ENCODE measurements around the gene BTBD16.

DNA sequence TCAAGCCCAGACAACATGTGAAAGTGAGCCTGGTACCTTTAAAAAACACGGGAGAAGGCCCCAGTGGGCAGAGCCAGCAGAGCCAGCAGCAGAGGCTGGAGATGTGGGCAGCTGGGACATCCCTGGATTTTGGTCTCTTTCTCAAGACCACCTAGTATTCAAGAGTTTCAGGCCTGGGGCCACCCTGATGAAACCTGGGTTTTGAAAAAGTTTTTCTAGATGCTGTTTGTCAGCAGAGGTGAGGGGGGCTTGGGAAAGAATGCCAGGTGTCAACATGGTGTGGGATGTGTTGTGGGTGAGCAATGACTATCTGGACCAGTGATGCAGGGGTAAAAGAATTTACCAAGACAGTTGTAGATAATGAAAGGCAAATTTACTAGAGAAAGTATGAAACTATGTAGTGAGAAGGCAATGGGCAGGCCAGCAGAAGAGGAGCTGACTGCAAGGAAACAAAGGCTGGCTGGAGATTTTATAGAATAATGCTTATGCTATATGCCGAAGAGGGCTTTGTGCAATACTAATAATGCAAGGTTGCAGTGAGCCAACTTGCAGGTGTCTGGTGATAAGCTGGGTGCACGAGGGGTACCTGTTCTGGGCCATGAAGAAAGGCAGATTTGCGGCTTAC is 75.3 kb downstream of the BTBD16 start:
- TF ChIP-seq POLR2A (IDR thresholded peaks at IDR 0.05; ENCODE audit: low read depth, low read length), result no peak
- TF ChIP-seq POLR2AphosphoS5 (IDR thresholded peaks at IDR 0.05; ENCODE audit: low read depth, low read length), result no peak
